ENCODE results near the gene DKK2.

DNA sequence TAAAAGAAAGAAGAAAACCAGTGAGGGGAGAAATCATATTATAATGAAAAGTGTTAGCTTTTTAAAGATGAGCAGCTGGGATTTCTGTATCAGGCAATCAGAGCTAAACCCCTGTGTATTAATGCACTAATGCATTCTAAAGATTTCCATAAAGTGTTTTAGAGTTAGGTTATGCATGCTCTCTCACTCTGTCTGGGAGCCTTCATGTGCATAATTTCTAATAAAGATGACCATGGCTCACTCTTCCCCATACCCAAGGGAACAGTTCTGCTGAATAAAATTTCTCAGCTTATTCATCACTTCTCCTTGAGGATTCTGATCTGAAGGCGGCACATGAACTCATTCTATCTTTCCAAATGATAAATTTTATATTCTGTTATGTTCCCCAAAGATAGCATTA lies 129.4 kb downstream of the DKK2 start:
- no peak for TF ChIP-seq RAD21 (conservative IDR thresholded peaks at IDR 0.05 in 1 of 2, IDR thresholded peaks at IDR 0.05 in 1 of 2)
- TF ChIP-seq RCOR1 (IDR thresholded peaks at IDR 0.05; ENCODE audit: low read depth, low read length) = no peak
- no peak for TF ChIP-seq POLR2AphosphoS2 (conservative IDR thresholded peaks at IDR 0.05; ENCODE audit: low read length)
- TF ChIP-seq EP300 (IDR thresholded peaks at IDR 0.05) = no peak
- TF ChIP-seq, protein P1, sequence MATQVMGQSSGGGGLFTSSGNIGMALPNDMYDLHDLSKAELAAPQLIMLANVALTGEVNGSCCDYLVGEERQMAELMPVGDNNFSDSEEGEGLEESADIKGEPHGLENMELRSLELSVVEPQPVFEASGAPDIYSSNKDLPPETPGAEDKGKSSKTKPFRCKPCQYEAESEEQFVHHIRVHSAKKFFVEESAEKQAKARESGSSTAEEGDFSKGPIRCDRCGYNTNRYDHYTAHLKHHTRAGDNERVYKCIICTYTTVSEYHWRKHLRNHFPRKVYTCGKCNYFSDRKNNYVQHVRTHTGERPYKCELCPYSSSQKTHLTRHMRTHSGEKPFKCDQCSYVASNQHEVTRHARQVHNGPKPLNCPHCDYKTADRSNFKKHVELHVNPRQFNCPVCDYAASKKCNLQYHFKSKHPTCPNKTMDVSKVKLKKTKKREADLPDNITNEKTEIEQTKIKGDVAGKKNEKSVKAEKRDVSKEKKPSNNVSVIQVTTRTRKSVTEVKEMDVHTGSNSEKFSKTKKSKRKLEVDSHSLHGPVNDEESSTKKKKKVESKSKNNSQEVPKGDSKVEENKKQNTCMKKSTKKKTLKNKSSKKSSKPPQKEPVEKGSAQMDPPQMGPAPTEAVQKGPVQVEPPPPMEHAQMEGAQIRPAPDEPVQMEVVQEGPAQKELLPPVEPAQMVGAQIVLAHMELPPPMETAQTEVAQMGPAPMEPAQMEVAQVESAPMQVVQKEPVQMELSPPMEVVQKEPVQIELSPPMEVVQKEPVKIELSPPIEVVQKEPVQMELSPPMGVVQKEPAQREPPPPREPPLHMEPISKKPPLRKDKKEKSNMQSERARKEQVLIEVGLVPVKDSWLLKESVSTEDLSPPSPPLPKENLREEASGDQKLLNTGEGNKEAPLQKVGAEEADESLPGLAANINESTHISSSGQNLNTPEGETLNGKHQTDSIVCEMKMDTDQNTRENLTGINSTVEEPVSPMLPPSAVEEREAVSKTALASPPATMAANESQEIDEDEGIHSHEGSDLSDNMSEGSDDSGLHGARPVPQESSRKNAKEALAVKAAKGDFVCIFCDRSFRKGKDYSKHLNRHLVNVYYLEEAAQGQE (IDR thresholded peaks at IDR 0.05) = no peak
- TF ChIP-seq RFX5 (IDR thresholded peaks at IDR 0.05) = no peak
- TF ChIP-seq, protein P2, sequence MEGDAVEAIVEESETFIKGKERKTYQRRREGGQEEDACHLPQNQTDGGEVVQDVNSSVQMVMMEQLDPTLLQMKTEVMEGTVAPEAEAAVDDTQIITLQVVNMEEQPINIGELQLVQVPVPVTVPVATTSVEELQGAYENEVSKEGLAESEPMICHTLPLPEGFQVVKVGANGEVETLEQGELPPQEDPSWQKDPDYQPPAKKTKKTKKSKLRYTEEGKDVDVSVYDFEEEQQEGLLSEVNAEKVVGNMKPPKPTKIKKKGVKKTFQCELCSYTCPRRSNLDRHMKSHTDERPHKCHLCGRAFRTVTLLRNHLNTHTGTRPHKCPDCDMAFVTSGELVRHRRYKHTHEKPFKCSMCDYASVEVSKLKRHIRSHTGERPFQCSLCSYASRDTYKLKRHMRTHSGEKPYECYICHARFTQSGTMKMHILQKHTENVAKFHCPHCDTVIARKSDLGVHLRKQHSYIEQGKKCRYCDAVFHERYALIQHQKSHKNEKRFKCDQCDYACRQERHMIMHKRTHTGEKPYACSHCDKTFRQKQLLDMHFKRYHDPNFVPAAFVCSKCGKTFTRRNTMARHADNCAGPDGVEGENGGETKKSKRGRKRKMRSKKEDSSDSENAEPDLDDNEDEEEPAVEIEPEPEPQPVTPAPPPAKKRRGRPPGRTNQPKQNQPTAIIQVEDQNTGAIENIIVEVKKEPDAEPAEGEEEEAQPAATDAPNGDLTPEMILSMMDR (IDR thresholded peaks at IDR 0.05) = no peak
- no peak for TF ChIP-seq FOSL2 (IDR thresholded peaks at IDR 0.05)
- no peak for TF ChIP-seq FOSL2 (CRISPR knock-in tag; IDR thresholded peaks at IDR 0.05)
- no peak for TF ChIP-seq MYC (IDR thresholded peaks at IDR 0.05; ENCODE audit: borderline replicate concordance, low read length)

All from A549 (cell line).